PFSK-1 (cell line): ENCODE results near the gene LGALS3BP.

Experiments used
- POLR2AphosphoS5 ChIP-seq: IDR thresholded peaks from 2 replicates; pipeline ENCODE4 v1.6.1; 2012; ENCODE audit warnings: low read depth, mild to moderate bottlenecking, control low read depth, low read length, moderate library complexity
- SIN3A ChIP-seq: IDR thresholded peaks from 2 replicates; pipeline ENCODE4 v1.6.1; 2012; ENCODE audit warnings: mild to moderate bottlenecking, low read length, moderate library complexity, borderline replicate concordance; ENCODE audit not compliant: insufficient read depth
- TAF1 ChIP-seq: IDR thresholded peaks from 2 replicates; pipeline ENCODE4 v1.6.1; 2012; ENCODE audit warnings: low read length, control low read depth, borderline replicate concordance; ENCODE audit not compliant: insufficient read depth

DNA sequence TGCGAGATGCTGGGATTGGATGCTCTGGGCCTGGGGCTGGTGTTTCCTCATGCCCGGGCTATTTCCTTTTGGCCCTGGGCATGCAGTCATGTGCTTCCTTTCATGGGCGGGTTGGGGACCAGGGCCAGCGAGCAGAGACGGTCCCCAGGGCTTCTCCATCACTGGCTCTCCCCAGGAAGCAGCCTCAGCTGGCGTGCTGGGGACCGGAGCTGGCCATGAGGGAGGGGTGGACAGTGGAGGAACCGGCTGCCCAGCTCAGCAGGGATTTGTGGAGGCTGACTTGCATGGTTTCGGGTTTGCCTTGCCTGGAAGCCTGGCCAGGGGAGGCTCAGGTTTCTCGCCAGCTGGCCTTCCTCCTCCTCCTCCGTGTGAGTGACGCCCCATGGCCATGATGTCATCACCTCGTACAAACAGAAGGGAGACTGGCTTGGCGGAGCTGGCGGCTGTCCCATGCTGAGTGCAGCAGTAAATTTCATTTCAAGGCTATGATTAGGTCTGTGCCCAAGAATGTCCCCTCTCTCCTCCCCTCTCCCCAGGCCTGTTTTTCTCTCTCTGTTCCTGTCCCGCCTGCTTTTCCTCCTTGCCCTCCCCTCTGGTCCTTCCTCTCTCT, 45.7 kb downstream of the LGALS3BP start:
- TF ChIP-seq SIN3A (no peak; the same call in 1 of the 2 replicates), TAF1 (no peak), POLR2AphosphoS5 (0 out of 2 replicates have a peak, but pooled peaks have one; percentile 51)
